ENCODE data around the gene CDK17. TPM values are rescaled to one million over a fixed set of nuclear protein-coding genes. Genes with fewer than 3 reads are reported as not detected.

The CDK17 gene
- total and polyA plus RNA-seq, 2 donors from 2014 or later, result 6.6 to 35.7 TPM

- H3K4me3 ChIP-seq (ENCODE audit: low read length in 3 of 3), result no peak overlapping the region
- intact Hi-C loops (cut with DNase I), result no loop called here
- H3K9me3 ChIP-seq (ENCODE audit: control insufficient read depth in 2 of 3, insufficient read depth in 1 of 3, low read length in 3 of 3), result no peaks in the 10 kb centered on the region
- H3K27ac ChIP-seq (ENCODE audit: low read depth in 2 of 2, low read length in 2 of 2), result no peak overlapping the region
- FAIRE-seq (no peak), DNase-seq (no peak)
- H3K4me1 ChIP-seq (ENCODE audit: control insufficient read depth in 2 of 3, insufficient read depth in 2 of 3, low read depth in 1 of 3, low read length in 3 of 3), result peaks cover 0 to 19% (median 8%) of the 10 kb centered on the region in 3 donors
- H3K27me3 ChIP-seq (ENCODE audit: control insufficient read depth, insufficient read depth, low read length), result no peaks in the 10 kb centered on the region
- H3K36me3 ChIP-seq (ENCODE audit: control insufficient read depth in 2 of 3, insufficient read depth in 3 of 3, low read length in 3 of 3), result no peaks in the 10 kb centered on the region
- H3K9ac ChIP-seq (ENCODE audit: low read length in 3 of 3), result no peak overlapping the region
- no peak for TF ChIP-seq CTCF (IDR thresholded peaks at IDR 0.05; ENCODE audit: borderline replicate concordance, extremely low read depth, insufficient read depth)
These were observed 45.2 kb downstream of the CDK17 start for GRCh38 chr12:96354844-96355534.

- intact Hi-C loops (cut with DNase I), result no loop called here
- no peak for TF ChIP-seq CTCF (IDR thresholded peaks at IDR 0.05; ENCODE audit: borderline replicate concordance, extremely low read depth, insufficient read depth)
- DNase-seq (no peak), FAIRE-seq (no peak)
- Histone ChIP-seq H3K4me1 (ENCODE audit: control insufficient read depth in 2 of 3, insufficient read depth in 2 of 3, low read depth in 1 of 3, low read length in 3 of 3) (peaks cover 0 to 19% (median 8%) of the 10 kb centered on the region in 3 donors), H3K27ac (ENCODE audit: low read depth in 2 of 2, low read length in 2 of 2) (no peak overlapping the region), H3K36me3 (ENCODE audit: control insufficient read depth in 2 of 3, insufficient read depth in 3 of 3, low read length in 3 of 3) (no peaks in the 10 kb centered on the region), H3K9me3 (ENCODE audit: control insufficient read depth in 2 of 3, insufficient read depth in 1 of 3, low read length in 3 of 3) (no peaks in the 10 kb centered on the region), H3K9ac (ENCODE audit: low read length in 3 of 3) (no peak overlapping the region), H3K27me3 (ENCODE audit: control insufficient read depth, insufficient read depth, low read length) (no peaks in the 10 kb centered on the region), H3K4me3 (ENCODE audit: low read length in 3 of 3) (no peak overlapping the region)
These were observed 45.9 kb downstream of the CDK17 start for GRCh38 chr12:96354326-96354725.

GRCh38 chr12:96352161-96352835 lies 47.9 kb downstream of the CDK17 start:
- peak in 1 of 5 donors; percentile 13 for DNase-seq

More at GRCh38 chr12:96352161-96352835, 47.9 kb downstream of the CDK17 start:
- Histone ChIP-seq H3K9me3 (ENCODE audit: control insufficient read depth in 2 of 3, insufficient read depth in 1 of 3, low read length in 3 of 3) (no peaks in the 10 kb centered on the region), H3K9ac (ENCODE audit: low read length in 3 of 3) (no peak overlapping the region), H3K4me3 (ENCODE audit: low read length in 3 of 3) (no peak overlapping the region), H3K27me3 (ENCODE audit: control insufficient read depth, insufficient read depth, low read length) (no peaks in the 10 kb centered on the region), H3K27ac (ENCODE audit: low read depth in 2 of 2, low read length in 2 of 2) (no peak overlapping the region), H3K4me1 (ENCODE audit: control insufficient read depth in 2 of 3, insufficient read depth in 2 of 3, low read depth in 1 of 3, low read length in 3 of 3) (peaks cover 0 to 14% (median 8%) of the 10 kb centered on the region in 3 donors), H3K36me3 (ENCODE audit: control insufficient read depth in 2 of 3, insufficient read depth in 3 of 3, low read length in 3 of 3) (no peaks in the 10 kb centered on the region)
- TF ChIP-seq CTCF (IDR thresholded peaks at IDR 0.05; ENCODE audit: borderline replicate concordance, extremely low read depth, insufficient read depth), result no peak
- no peak for FAIRE-seq
- intact Hi-C loops (cut with DNase I), result no loop called here
